Erythroblast (primary cell): ENCODE measurements around the gene EFNA3.
A peak's percentile ranks its signal among the peaks of the same experiment; 100 is the strongest.

Experiments
- DNase-seq, 2 experiments: peaks; one replicate each; lab custom pipeline; 2025; lab: John Stamatoyannopoulos, UW
- GATA1 ChIP-seq: IDR thresholded peaks from 2 replicates; pipeline ENCODE4 v1.6.1; 2011; ENCODE audit warnings: low read depth, mild to moderate bottlenecking, control low read depth, low read length, moderate library complexity
- POLR2A ChIP-seq: IDR thresholded peaks from 2 replicates; pipeline ENCODE4 v1.6.1; 2011; ENCODE audit warnings: mild to moderate bottlenecking, low read length

EFNA3 gene

DNA sequence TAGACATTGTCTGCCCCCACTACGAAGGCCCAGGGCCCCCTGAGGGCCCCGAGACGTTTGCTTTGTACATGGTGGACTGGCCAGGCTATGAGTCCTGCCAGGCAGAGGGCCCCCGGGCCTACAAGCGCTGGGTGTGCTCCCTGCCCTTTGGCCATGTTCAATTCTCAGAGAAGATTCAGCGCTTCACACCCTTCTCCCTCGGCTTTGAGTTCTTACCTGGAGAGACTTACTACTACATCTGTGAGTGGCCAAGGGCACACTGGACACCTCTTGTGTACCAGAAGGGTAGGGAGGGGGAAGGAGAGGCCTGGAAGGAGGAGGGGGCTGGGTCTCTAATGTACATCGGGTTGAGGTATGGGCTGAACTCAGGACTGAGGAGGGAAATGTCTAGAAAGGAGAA, 11.9 kb upstream of the EFNA3 start:
- TF ChIP-seq GATA1 (no peak), POLR2A (no peak)
- no peak for DNase-seq

DNA sequence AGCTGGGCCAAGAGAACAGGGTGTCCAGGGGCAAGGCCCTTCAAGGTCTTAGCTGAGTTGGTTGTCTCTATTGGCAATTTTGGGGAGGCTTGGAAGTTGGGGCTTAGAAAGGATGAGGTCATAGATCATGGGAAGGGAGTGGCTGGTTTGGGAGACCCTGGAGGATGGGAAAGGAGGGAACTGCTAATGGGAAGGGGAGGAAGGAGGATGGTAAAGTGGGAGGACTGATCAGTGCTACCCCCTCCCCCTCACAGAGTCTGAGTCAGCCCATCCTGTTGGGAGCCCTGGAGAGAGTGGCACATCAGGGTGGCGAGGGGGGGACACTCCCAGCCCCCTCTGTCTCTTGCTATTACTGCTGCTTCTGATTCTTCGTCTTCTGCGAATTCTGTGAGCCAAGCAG, 10.0 kb upstream of the EFNA3 start:
- DNase-seq: no peak
- TF ChIP-seq POLR2A (no peak), GATA1 (no peak)

DNA sequence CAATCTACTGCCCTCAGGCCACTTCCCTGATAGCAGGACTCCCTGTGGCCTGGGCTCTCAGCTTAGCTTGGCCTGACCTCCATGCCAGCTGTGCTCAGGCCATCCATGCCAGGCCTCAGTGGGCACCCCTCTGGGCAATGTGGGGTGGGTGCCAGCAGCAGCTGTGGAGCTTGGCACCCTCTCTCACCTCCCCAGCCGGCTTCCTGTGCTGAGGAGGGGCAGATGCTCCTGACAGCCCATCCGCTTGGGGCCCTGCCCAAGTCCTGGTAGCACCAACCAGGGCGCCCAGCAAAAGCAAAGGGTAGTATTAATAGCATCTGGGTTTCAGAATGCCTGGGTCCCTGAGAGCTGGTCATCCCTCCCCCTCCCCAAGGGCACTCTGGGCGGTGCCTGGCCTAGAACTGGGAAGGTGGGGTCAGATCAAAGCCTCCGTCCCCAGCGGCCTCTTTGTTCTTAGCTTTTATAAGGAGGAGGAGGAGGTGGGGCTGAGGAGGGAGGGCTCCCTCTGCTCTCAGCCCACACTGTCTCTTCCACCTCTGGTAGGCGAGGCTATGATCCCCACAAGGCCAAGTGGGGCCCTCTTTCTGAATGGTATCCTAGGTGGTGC, 9.0 kb upstream of the EFNA3 start:
- TF ChIP-seq POLR2A: no peak
- no peak for TF ChIP-seq GATA1
- no peak for DNase-seq

GRCh38 chr1:155070158-155070621, 8.4 kb upstream of the EFNA3 start:
- no peak for DNase-seq
- TF ChIP-seq GATA1 (no peak), POLR2A (no peak)

GRCh38 chr1:155070721-155071569, 7.7 kb upstream of the EFNA3 start:
- no peak for TF ChIP-seq GATA1
- TF ChIP-seq POLR2A: no peak
- peak; percentile 92 to 93 for DNase-seq

GRCh38 chr1:155071701-155072100, 6.9 kb upstream of the EFNA3 start:
- DNase-seq: no peak

GRCh38 chr1:155072531-155073289, 5.9 kb upstream of the EFNA3 start:
- DNase-seq: no peak
- no peak for TF ChIP-seq POLR2A
- no peak for TF ChIP-seq GATA1

More at GRCh38 chr1:155071701-155072100, 6.9 kb upstream of the EFNA3 start:
- TF ChIP-seq GATA1: no peak
- TF ChIP-seq POLR2A: no peak

GRCh38 chr1:155073377-155074242, 5.0 kb upstream of the EFNA3 start:
- TF ChIP-seq GATA1: no peak
- TF ChIP-seq POLR2A: no peak
- DNase-seq: no peak

GRCh38 chr1:155075535-155075934, 3.1 kb upstream of the EFNA3 start:
- no peak for TF ChIP-seq GATA1
- no peak for TF ChIP-seq POLR2A
- no peak for DNase-seq

DNA sequence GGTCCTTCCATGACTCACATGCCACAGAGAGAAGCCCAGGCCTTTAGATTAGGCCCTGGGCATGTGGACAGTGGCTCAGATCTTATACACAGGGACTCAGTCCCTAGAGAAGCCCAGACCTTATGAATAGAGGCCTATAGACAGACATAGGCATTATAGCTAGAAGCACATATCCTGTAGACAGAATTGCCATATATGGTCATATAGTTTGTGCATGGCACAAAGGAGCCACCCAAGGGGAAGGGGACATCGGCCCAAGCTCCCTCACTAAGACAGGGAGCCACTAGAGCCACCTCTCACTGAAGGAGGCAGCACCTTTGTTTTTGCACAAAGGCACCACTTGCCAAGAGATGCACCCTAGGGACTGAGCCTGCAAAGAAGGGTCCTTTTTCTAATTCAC, 2.3 kb upstream of the EFNA3 start:
- TF ChIP-seq POLR2A (no peak), GATA1 (no peak)
- no peak for DNase-seq

- TF ChIP-seq GATA1 (no peak), POLR2A (no peak)
- peak in 1 of 2 experiments; percentile 35 for DNase-seq
These were observed 1.3 kb upstream of the EFNA3 start for GRCh38 chr1:155077346-155077745.

- TF ChIP-seq GATA1 (no peak), POLR2A (no peak)
- no peak for DNase-seq
These were observed 735 bp upstream of the EFNA3 start for GRCh38 chr1:155077758-155078445.

- DNase-seq: no peak
- TF ChIP-seq GATA1 (no peak), POLR2A (no peak)
These were observed 511 bp downstream of the EFNA3 start for GRCh38 chr1:155079210-155079486.
